ENCODE data around the gene FKBP2. TPM values are rescaled to one million over a fixed set of nuclear protein-coding genes. Genes with fewer than 3 reads are reported as not detected.
A peak's percentile ranks its signal among the peaks of the same experiment; 100 is the strongest.

Gene FKBP2
- total and polyA plus RNA-seq, 2 of the 13 experiments (the other 11 are each of a cell fraction or from before 2014, with no cell fraction given) = 30.1 to 53.3 TPM

DNA sequence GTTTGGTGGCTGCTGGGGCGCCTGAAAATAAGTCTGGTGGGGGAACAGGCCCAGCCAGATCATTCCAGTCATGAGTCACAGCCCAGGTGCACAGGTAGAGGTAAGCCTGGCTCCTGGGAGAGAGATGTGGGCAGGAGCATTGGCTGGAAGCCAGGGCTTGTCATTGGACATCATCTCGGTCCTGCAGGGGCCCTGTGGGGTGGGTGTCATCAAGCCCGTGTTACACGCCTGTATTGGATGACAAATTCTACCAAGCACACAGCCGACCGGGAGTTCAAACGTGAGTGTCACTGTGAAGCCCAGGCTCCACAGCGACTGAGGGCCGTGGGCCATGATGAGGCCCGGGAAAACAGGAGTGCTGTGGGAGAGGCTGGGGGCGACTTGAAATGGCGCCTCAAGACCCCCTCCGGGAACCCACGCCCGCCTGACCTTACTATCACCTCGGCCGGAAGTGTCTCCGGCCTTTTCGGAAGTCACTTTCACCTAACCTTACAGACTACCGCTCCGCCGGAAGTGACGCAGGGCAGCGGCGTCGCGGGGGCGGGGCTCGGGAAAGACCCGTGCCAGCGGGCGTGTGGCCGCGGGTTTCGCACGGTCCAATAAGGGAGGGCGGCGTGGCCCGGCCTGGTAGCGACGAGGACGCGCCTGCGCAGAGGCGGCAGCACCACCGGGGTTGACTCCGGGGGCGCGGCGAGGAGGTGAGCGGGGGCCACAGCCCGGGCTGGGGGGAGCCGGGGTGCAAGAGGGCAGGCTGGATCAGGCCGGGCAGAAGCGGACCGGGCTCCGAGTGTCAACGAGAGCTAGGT, at the start of gene FKBP2 (continued):
- TF ChIP-seq, protein P1, sequence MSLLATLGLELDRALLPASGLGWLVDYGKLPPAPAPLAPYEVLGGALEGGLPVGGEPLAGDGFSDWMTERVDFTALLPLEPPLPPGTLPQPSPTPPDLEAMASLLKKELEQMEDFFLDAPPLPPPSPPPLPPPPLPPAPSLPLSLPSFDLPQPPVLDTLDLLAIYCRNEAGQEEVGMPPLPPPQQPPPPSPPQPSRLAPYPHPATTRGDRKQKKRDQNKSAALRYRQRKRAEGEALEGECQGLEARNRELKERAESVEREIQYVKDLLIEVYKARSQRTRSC (CRISPR knock-in tag; IDR thresholded peaks at IDR 0.05; ENCODE audit: low read depth) = no peak
- TF ChIP-seq TMF1 (CRISPR knock-in tag; IDR thresholded peaks at IDR 0.05; ENCODE audit: low read depth) = 0 out of 2 replicates have a peak, but pooled peaks have one; percentile 54
- 0 out of 2 replicates have a peak, but pooled peaks have one; percentile 28 for TF ChIP-seq ZNF329 (CRISPR knock-in tag; IDR thresholded peaks at IDR 0.05; ENCODE audit: low read depth)
- TF ChIP-seq ZNF616 (CRISPR knock-in tag; IDR thresholded peaks at IDR 0.05; ENCODE audit: low read depth) = no peak; the same call in 1 of the 2 replicates
- TF ChIP-seq ZNF333 (CRISPR knock-in tag; IDR thresholded peaks at IDR 0.05; ENCODE audit: borderline replicate concordance) = no peak; the same call in 1 of the 2 replicates
- TF ChIP-seq, protein P2, sequence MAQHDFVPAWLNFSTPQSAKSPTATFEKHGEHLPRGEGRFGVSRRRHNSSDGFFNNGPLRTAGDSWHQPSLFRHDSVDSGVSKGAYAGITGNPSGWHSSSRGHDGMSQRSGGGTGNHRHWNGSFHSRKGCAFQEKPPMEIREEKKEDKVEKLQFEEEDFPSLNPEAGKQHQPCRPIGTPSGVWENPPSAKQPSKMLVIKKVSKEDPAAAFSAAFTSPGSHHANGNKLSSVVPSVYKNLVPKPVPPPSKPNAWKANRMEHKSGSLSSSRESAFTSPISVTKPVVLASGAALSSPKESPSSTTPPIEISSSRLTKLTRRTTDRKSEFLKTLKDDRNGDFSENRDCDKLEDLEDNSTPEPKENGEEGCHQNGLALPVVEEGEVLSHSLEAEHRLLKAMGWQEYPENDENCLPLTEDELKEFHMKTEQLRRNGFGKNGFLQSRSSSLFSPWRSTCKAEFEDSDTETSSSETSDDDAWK (CRISPR knock-in tag; IDR thresholded peaks at IDR 0.05) = no peak
- TF ChIP-seq ZFYVE20 (CRISPR knock-in tag; IDR thresholded peaks at IDR 0.05; ENCODE audit: borderline replicate concordance, low read depth) = no peak
- no peak for TF ChIP-seq PCBP1 (IDR thresholded peaks at IDR 0.05; ENCODE audit: borderline replicate concordance, low read depth, low read length)
- TF ChIP-seq NR2C2 (CRISPR knock-in tag; IDR thresholded peaks at IDR 0.05; ENCODE audit: borderline replicate concordance) = peak; percentile 90
- no peak for TF ChIP-seq ZNF558 (CRISPR knock-in tag; IDR thresholded peaks at IDR 0.05; ENCODE audit: borderline replicate concordance)
- peak in 1 of 2 experiments; percentile 50; a peak in 1 of 4 replicates for TF ChIP-seq KLF16 (CRISPR knock-in tag; IDR thresholded peaks at IDR 0.05)
- TF ChIP-seq, protein P3, sequence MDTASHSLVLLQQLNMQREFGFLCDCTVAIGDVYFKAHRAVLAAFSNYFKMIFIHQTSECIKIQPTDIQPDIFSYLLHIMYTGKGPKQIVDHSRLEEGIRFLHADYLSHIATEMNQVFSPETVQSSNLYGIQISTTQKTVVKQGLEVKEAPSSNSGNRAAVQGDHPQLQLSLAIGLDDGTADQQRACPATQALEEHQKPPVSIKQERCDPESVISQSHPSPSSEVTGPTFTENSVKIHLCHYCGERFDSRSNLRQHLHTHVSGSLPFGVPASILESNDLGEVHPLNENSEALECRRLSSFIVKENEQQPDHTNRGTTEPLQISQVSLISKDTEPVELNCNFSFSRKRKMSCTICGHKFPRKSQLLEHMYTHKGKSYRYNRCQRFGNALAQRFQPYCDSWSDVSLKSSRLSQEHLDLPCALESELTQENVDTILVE (CRISPR knock-in tag; IDR thresholded peaks at IDR 0.05) = peak; percentile 96
- TF ChIP-seq ZNF3 (CRISPR knock-in tag; IDR thresholded peaks at IDR 0.05) = no peak
- TF ChIP-seq CCAR2 (optimal IDR thresholded peaks at IDR 0.05; ENCODE audit: low read depth, low read length) = no peak
- no peak for TF ChIP-seq SP1 (IDR thresholded peaks at IDR 0.05)
- peak; percentile 75; the same call in 1 of the 2 replicates for TF ChIP-seq SP1 (CRISPR knock-in tag; IDR thresholded peaks at IDR 0.05)
- no peak; the same call in 1 of the 2 replicates for TF ChIP-seq HOXD1 (CRISPR knock-in tag; IDR thresholded peaks at IDR 0.05)
- no peak for TF ChIP-seq ZNF317 (CRISPR knock-in tag; IDR thresholded peaks at IDR 0.05)
- TF ChIP-seq ZNF713 (CRISPR knock-in tag; IDR thresholded peaks at IDR 0.05) = 0 out of 2 replicates have a peak, but pooled peaks have one; percentile 4
- TF ChIP-seq, protein P4, sequence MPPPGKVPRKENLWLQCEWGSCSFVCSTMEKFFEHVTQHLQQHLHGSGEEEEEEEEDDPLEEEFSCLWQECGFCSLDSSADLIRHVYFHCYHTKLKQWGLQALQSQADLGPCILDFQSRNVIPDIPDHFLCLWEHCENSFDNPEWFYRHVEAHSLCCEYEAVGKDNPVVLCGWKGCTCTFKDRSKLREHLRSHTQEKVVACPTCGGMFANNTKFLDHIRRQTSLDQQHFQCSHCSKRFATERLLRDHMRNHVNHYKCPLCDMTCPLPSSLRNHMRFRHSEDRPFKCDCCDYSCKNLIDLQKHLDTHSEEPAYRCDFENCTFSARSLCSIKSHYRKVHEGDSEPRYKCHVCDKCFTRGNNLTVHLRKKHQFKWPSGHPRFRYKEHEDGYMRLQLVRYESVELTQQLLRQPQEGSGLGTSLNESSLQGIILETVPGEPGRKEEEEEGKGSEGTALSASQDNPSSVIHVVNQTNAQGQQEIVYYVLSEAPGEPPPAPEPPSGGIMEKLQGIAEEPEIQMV (CRISPR knock-in tag; IDR thresholded peaks at IDR 0.05; ENCODE audit: low read depth) = peak; percentile 27; the same call in 1 of the 2 replicates
- TF ChIP-seq EP300 (IDR thresholded peaks at IDR 0.05; ENCODE audit: low read depth in 2 of 2, low read length in 2 of 2) = no peak
- no peak for TF ChIP-seq EP300 (CRISPR knock-in tag; IDR thresholded peaks at IDR 0.05; ENCODE audit: borderline replicate concordance)

Data from HepG2 (cell line).